AG04450 (cell line): ENCODE data around the gene MADD. TPM values are rescaled to one million over a fixed set of nuclear protein-coding genes. Genes with fewer than 3 reads are reported as not detected.

ENCODE experiments used
- CTCF ChIA-PET: fragments of 300-600, 350-600 bp; formaldehyde crosslinking; extraction: SDS; loops from one replicate; lab custom pipeline; 2022; ENCODE audit warnings: antibody characterized with exemption, inconsistent platforms; lab: Charles Lee
- POLR2A ChIA-PET: fragments of 350-600 bp; formaldehyde crosslinking; extraction: SDS; loops from one replicate; lab custom pipeline; 2021; ENCODE audit warnings: antibody characterized with exemption, inconsistent platforms; lab: Yijun Ruan, JAX
- DNase-seq: peaks from one replicate; pipeline ENCODE4 v3.0.0-alpha.2; 2011; ENCODE audit warnings: low read depth, low spot score
- H3K27ac ChIP-seq: one replicate; pipeline ENCODE4 v1.5.1; 2012; ENCODE audit warnings: low read depth, low read length, control low read depth
- H3K27me3 ChIP-seq: one replicate; pipeline ENCODE4 v1.6.0; 2012; ENCODE audit warnings: low read length; ENCODE audit not compliant: control insufficient read depth, insufficient read depth
- H3K4me3 ChIP-seq: 2 replicates; pipeline ENCODE4 v1.5.1; 2011; ENCODE audit warnings: mild to moderate bottlenecking, low read depth, low read length, control low read depth
- H3K9me3 ChIP-seq: 2 replicates; pipeline ENCODE4 v1.5.1; 2012; ENCODE audit warnings: low read length; ENCODE audit not compliant: control insufficient read depth, insufficient read depth
- CTCF ChIP-seq: IDR thresholded peaks from 2 replicates; pipeline ENCODE4 v1.5.1; 2011; ENCODE audit warnings: low read depth, low read length, control low read depth, inconsistent platforms
- polyA plus RNA-seq: library from polyadenylated mRNA; depleted of rRNA; stranded (reverse); fragments of >200 nt; gene quantifications from 2 replicates; pipeline ENCODE4 v1.2.3, GENCODE V29; 2011

Gene MADD
- polyA plus RNA-seq, 1 experiment, result 10.5 TPM

DNA sequence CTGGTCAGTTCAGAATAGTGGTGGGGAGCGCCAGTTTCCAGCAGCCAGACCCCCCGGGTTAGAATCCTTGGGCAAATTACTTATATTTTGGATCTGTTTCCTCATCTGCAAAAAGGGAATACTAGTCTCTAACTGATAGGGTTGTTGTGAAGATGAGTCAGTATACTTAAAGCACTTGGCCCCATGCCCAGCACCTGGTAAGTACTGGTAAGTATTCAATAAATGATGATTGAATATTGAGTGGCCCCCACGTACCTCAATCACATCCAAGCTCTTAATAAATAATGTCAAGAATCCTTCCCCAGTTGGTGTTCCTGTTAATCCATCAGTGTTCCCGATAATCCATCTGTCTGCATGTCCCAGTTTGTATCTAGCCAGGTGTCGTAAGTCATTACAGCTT, 33.5 kb upstream of the MADD start:
- POLR2A ChIA-PET, result interaction anchor here (0.6 to 1.1 kb wide), 2 partner anchors 37 to 50 kb away, joined by 3 read pairs; no protein-coding TSS in a partner anchor

GRCh38 chr11:47239852-47240251, 30.1 kb upstream of the MADD start:
- ChIA-PET POLR2A (interaction anchor here (0.6 kb wide), 1 partner anchor 170 kb away, joined by 3 read pairs; no protein-coding TSS in a partner anchor), CTCF (interaction anchor here (1.0 kb wide), 1 partner anchor 134 kb away, joined by 3 read pairs; no protein-coding TSS in a partner anchor)
- H3K27me3 ChIP-seq, result no peaks in the 10 kb centered on the region
- no peak overlapping the region for H3K4me3 ChIP-seq
- no peak for DNase-seq
- no peaks in the 10 kb centered on the region for H3K9me3 ChIP-seq
- TF ChIP-seq CTCF, result no peak
- H3K27ac ChIP-seq, result no peak overlapping the region

More for the DNA sequence above, 33.5 kb upstream of the MADD start:
- no peak overlapping the region for H3K27ac ChIP-seq
- H3K9me3 ChIP-seq, result no peaks in the 10 kb centered on the region
- CTCF ChIA-PET, result interaction anchor here (1.2 to 2.7 kb wide), 2 partner anchors 23 to 118 kb away, joined by 7 to 10 read pairs; no protein-coding TSS in a partner anchor
- H3K4me3 ChIP-seq, result no peak overlapping the region
- DNase-seq, result no peak
- no peak for TF ChIP-seq CTCF
- H3K27me3 ChIP-seq, result no peaks in the 10 kb centered on the region

- H3K27me3 ChIP-seq, result no peaks in the 10 kb centered on the region
- H3K4me3 ChIP-seq, result no peak overlapping the region
- no peak for TF ChIP-seq CTCF
- no peaks in the 10 kb centered on the region for H3K9me3 ChIP-seq
- CTCF ChIA-PET, result interaction anchor here (0.6 to 1.2 kb wide), 7 partner anchors 8 to 132 kb away, joined by 3 to 5 read pairs (median 3); partner anchors contain the start of gene NR1H3
- POLR2A ChIA-PET, result interaction anchor here (0.8 to 1.4 kb wide), 2 partner anchors 26 to 36 kb away, joined by 3 to 4 read pairs; no protein-coding TSS in a partner anchor
- no peak overlapping the region for H3K27ac ChIP-seq
- DNase-seq, result no peak
Observed at GRCh38 chr11:47241841-47242301, 28.1 kb upstream of the MADD start.

GRCh38 chr11:47242596-47243192, 27.2 kb upstream of the MADD start:
- no peaks in the 10 kb centered on the region for H3K27me3 ChIP-seq
- no peak for DNase-seq
- H3K4me3 ChIP-seq, result no peak overlapping the region
- H3K9me3 ChIP-seq, result no peaks in the 10 kb centered on the region
- no peak for TF ChIP-seq CTCF
- no peak overlapping the region for H3K27ac ChIP-seq
- CTCF ChIA-PET, result interaction anchor here (0.7 to 1.3 kb wide), 6 partner anchors 9 to 112 kb away, joined by 3 to 5 read pairs (median 3); partner anchors contain the start of gene NR1H3
- POLR2A ChIA-PET, result interaction anchor here (0.6 to 1.4 kb wide), 4 partner anchors 8 to 29 kb away, joined by 3 to 5 read pairs (median 4); no protein-coding TSS in a partner anchor

DNA sequence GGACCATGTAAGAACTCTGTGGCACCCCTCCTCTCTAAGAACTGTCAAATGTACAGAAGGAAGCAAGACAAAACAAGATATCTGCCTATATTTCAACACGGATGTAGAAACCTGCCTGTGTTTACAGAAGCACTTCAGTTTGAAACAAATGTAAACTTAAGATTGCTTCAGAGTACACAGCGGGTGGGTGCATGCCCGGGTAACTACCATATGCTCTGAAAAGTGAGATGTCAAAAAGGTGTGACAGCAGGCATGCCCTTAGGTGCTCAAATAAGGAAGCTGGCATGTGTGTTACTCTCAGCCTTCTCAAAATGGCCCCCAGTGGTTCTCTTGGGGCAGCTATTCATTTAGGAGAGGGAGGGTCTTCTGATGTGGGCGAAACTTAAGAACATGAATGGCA, 26.5 kb upstream of the MADD start:
- Histone ChIP-seq H3K27ac (no peak overlapping the region), H3K9me3 (no peaks in the 10 kb centered on the region), H3K4me3 (no peak overlapping the region), H3K27me3 (no peaks in the 10 kb centered on the region)
- no peak for DNase-seq
- TF ChIP-seq CTCF, result no peak
- ChIA-PET CTCF (interaction anchor here (0.9 to 1.3 kb wide), 3 partner anchors 15 to 112 kb away, joined by 3 to 5 read pairs (median 4); no protein-coding TSS in a partner anchor), POLR2A (interaction anchor here (0.6 to 0.9 kb wide), 2 partner anchors 9 to 403 kb away, joined by 4 to 5 read pairs; no protein-coding TSS in a partner anchor)
